HEK293 (cell line): ENCODE results near the gene HASPIN.
"Not testable (repeated sequence)": the region's sequence is repeated elsewhere in the genome, so short reads cannot be mapped to it uniquely, and the experiment has no call there.

Experiments used
- CTCF ChIA-PET: fragments of 350-600 bp; formaldehyde crosslinking; extraction: SDS; loops from one replicate; lab custom pipeline; 2021; ENCODE audit warnings: antibody characterized with exemption; lab: Yijun Ruan, JAX
- POLR2A ChIA-PET: fragments of 300-600 bp; formaldehyde crosslinking; extraction: SDS; loops from one replicate; lab custom pipeline; 2020; ENCODE audit warnings: antibody characterized with exemption, inconsistent platforms; lab: Yijun Ruan, JAX
- H3K27ac ChIP-seq: fragments of 200-500 bp; sonication (Bioruptor generic); 2 replicates; pipeline ENCODE4 v1.5.1; 2014; ENCODE audit warnings: low read depth, low read length, control low read depth, inconsistent platforms; ENCODE audit errors: extremely low read depth
- H3K36me3 ChIP-seq, 2 experiments: fragments of 200-500 bp in 1 of 2; sonication (Bioruptor generic) in 1 of 2; 1 replicate in 1 of 2; 2 replicates in 1 of 2; pipeline ENCODE4 v1.5.1; 2014 to 2017; ENCODE audit warnings: inconsistent platforms in 2 of 2, low read length in 2 of 2; ENCODE audit not compliant: control insufficient read depth in 2 of 2, insufficient read depth in 1 of 2
- H3K4me1 ChIP-seq: fragments of 200-500 bp; sonication (Bioruptor generic); 2 replicates; pipeline ENCODE4 v1.5.1; 2014; ENCODE audit warnings: mild to moderate bottlenecking, low read length, inconsistent platforms; ENCODE audit not compliant: control insufficient read depth, insufficient read depth
- H3K4me3 ChIP-seq: 2 replicates; pipeline ENCODE4 v1.5.1; 2011; ENCODE audit warnings: low read depth, mild to moderate bottlenecking, control low read depth, low read length, moderate library complexity
- H3K9me3 ChIP-seq: fragments of 200-500 bp; sonication (Bioruptor generic); 2 replicates; pipeline ENCODE4 v1.5.1; 2014; ENCODE audit warnings: low read depth, low read length, inconsistent platforms; ENCODE audit not compliant: control insufficient read depth, insufficient read depth
- KLF16 ChIP-seq: fragments of 450-650 bp; formaldehyde crosslinking; IDR thresholded peaks from 2 replicates; pipeline ENCODE4 v1.5.1; 2017; ENCODE audit warnings: missing biosample characterization, missing genetic modification characterization
- ZBTB10 ChIP-seq: fragments of 450-650 bp; formaldehyde crosslinking; IDR thresholded peaks from 2 replicates; pipeline ENCODE4 v1.5.1; 2016; ENCODE audit warnings: missing biosample characterization, missing genetic modification characterization
- ZBTB48 ChIP-seq: fragments of 450-650 bp; formaldehyde crosslinking; IDR thresholded peaks from 2 replicates; pipeline ENCODE4 v1.5.1; 2016; ENCODE audit warnings: missing biosample characterization, missing genetic modification characterization
- ZNF169 ChIP-seq: fragments of 450-650 bp; formaldehyde crosslinking; IDR thresholded peaks from 2 replicates; pipeline ENCODE4 v1.5.1; 2016; ENCODE audit warnings: missing biosample characterization, missing genetic modification characterization
- ZNF202 ChIP-seq: fragments of 450-650 bp; formaldehyde crosslinking; IDR thresholded peaks from 2 replicates; pipeline ENCODE4 v1.5.1; 2016; ENCODE audit warnings: missing biosample characterization, missing genetic modification characterization, borderline replicate concordance
- ZNF266 ChIP-seq: fragments of 450-650 bp; formaldehyde crosslinking; IDR thresholded peaks from 2 replicates; pipeline ENCODE4 v1.5.1; 2016; ENCODE audit warnings: missing biosample characterization, missing genetic modification characterization, low read depth
- ZNF366 ChIP-seq: fragments of 450-650 bp; formaldehyde crosslinking; conservative IDR thresholded peaks from 2 replicates; pipeline ENCODE4 v1.5.1; 2016; ENCODE audit warnings: missing biosample characterization, missing genetic modification characterization
- ZNF394 ChIP-seq: fragments of 450-650 bp; formaldehyde crosslinking; IDR thresholded peaks from 2 replicates; pipeline ENCODE4 v1.5.1; 2016; ENCODE audit warnings: missing biosample characterization, missing genetic modification characterization, mild to moderate bottlenecking, moderate library complexity, borderline replicate concordance
- ZNF423 ChIP-seq: fragments of 450-650 bp; formaldehyde crosslinking; IDR thresholded peaks from 2 replicates; pipeline ENCODE4 v1.5.1; 2016; ENCODE audit warnings: missing biosample characterization, missing genetic modification characterization
- ZNF558 ChIP-seq: fragments of 450-650 bp; formaldehyde crosslinking; IDR thresholded peaks from 2 replicates; pipeline ENCODE4 v1.5.1; 2016; ENCODE audit warnings: missing biosample characterization, missing genetic modification characterization
- ZNF580 ChIP-seq: fragments of 450-650 bp; formaldehyde crosslinking; IDR thresholded peaks from 2 replicates; pipeline ENCODE4 v1.5.1; 2016; ENCODE audit warnings: missing biosample characterization, missing genetic modification characterization
- ZNF623 ChIP-seq: fragments of 450-650 bp; formaldehyde crosslinking; IDR thresholded peaks from 2 replicates; pipeline ENCODE4 v1.5.1; 2016; ENCODE audit warnings: missing biosample characterization, missing genetic modification characterization
- ZNF626 ChIP-seq: fragments of 450-650 bp; sonication (Bioruptor Pico); formaldehyde crosslinking; IDR thresholded peaks from 2 replicates; pipeline ENCODE4 v1.5.1; 2018; ENCODE audit warnings: missing biosample characterization, missing genetic modification characterization, inconsistent platforms

HASPIN gene

GRCh38 chr17:3699951-3700350, 23.8 kb upstream of the HASPIN start:
- POLR2A ChIA-PET, result no interaction called here
- no peak overlapping the region for H3K27ac ChIP-seq
- no peak overlapping the region for H3K4me3 ChIP-seq
- CTCF ChIA-PET, result interaction anchor here (0.8 kb wide), 1 partner anchor 686 kb away, joined by 3 read pairs; no protein-coding TSS in a partner anchor
- H3K4me1 ChIP-seq, result no peaks in the 10 kb centered on the region
- H3K36me3 ChIP-seq, result peaks cover 0 to 7% of the 10 kb centered on the region in 2 experiments; a peak in 1 of 3 replicates
- H3K9me3 ChIP-seq, result no peaks in the 10 kb centered on the region
- TF ChIP-seq ZNF366 (tag by site-specific recombination) (peak; percentile 56; the same call in 1 of the 2 replicates), ZNF623 (tag by site-specific recombination) (no peak), KLF16 (tag by site-specific recombination) (no peak), ZNF626 (no peak)

DNA sequence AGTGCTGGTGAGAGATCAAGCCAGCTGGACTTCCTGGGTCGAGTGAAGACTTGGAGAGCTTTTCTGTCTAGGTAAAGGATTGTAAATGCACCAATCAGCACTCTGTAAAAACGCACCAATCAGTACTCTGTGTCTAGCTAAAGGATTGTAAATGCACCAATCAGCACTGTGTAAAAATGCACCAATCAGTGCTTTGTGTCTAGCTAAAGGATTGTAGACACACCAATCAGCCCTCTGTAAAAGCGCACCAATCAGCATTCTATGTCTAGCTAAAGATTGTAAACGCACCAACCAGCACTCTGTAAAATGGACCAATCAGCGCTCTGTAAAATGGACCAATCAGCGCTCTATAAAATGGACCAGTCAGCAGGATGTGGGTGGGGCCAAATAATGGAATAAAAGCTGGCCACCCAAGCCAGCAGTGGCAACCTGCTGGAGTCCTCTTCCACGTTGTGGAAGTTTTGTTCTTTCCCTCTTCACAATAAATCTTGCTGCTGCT, 21.6 kb upstream of the HASPIN start:
- POLR2A ChIA-PET, result not testable (repeated sequence)

DNA sequence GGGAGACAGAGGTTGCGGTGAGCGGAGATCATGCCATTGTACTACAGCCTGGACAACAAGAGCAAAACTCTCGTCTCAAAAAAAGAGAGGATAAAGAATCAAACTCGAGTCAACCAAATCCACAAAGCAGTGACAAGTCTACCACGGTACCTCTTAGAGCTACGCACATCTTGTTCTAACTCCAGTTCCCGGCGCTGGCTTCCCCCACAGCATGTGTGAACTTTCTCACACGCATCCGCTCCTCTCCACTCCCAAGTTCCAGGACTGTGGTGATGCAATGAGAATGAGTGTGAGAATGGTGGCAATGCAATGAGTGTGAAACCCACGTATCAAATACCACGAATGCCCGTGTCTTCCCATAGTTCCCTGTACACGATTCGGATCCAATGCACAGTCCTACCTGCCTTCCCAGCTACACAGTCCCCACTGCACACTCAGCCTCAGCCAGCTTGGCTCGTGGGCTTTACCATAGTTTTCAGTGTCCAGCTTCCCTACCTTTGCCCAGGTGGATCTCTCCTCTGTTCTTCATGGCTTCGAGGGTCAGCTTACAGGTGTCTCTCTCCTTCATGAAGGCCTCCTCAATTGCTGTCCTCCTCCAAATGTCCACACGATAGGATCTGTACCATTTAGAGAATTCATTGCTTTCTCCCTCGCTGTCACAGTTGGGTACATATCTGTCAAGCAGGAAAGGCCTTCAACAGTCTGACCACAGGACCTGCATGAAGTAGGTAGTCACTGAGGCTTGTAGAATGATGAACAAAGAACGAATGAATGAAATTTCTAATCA, 18.6 kb upstream of the HASPIN start:
- no peak overlapping the region for H3K27ac ChIP-seq
- H3K4me3 ChIP-seq, result no peak overlapping the region
- POLR2A ChIA-PET, result no interaction called here
- TF ChIP-seq ZBTB48 (tag by site-specific recombination) (no peak), ZNF169 (tag by site-specific recombination) (no peak), ZNF394 (tag by site-specific recombination) (no peak), ZNF266 (tag by site-specific recombination) (no peak), ZBTB10 (tag by site-specific recombination) (no peak), ZNF423 (tag by site-specific recombination) (no peak), ZNF580 (tag by site-specific recombination) (no peak), ZNF558 (tag by site-specific recombination) (no peak), ZNF202 (tag by site-specific recombination) (no peak)
- TF ChIP-seq, all 188 proteins: peak for 0
- Histone ChIP-seq H3K36me3 (peaks cover 0 to 11% of the 10 kb centered on the region in 2 experiments; a peak in 1 of 3 replicates), H3K9me3 (no peaks in the 10 kb centered on the region), H3K4me1 (no peaks in the 10 kb centered on the region; the same call in 1 of the 2 replicates)
- CTCF ChIA-PET, result interaction anchor here (0.6 to 1.5 kb wide), 3 partner anchors 11 to 194 kb away, joined by 3 to 8 read pairs (median 3); no protein-coding TSS in a partner anchor

More for the DNA sequence above, 21.6 kb upstream of the HASPIN start:
- not testable (repeated sequence) for H3K27ac ChIP-seq, H3K4me1 ChIP-seq, H3K9me3 ChIP-seq, H3K4me3 ChIP-seq
- CTCF ChIA-PET, result interaction anchor here (1.0 kb wide), 1 partner anchor 36 kb away, joined by 3 read pairs; no protein-coding TSS in a partner anchor
- H3K36me3 ChIP-seq, result peaks cover 0 to 11% of the 10 kb centered on the region in 2 experiments; a peak in 1 of 3 replicates

DNA sequence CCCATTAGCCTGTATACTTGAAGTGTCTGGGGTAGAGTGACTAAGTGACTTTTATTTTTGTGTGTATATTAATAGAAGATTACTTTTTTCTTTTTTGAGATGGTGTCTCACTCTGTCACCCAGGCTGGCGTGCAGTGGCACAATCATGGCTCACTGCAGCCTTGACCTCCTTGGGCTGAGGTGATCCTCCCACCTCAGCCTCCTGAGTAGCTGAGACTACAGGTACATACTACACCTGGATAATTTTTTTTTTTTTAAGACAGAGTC, 18.1 kb upstream of the HASPIN start:
- not testable (repeated sequence) for H3K27ac ChIP-seq, H3K9me3 ChIP-seq, H3K4me3 ChIP-seq, H3K4me1 ChIP-seq
- CTCF ChIA-PET, result interaction anchor here (0.7 to 1.7 kb wide), 4 partner anchors 14 to 144 kb away, joined by 3 to 8 read pairs (median 4); no protein-coding TSS in a partner anchor
- POLR2A ChIA-PET, result interaction anchor here (1.7 kb wide), 1 partner anchor 17 kb away, joined by 4 read pairs; no protein-coding TSS in a partner anchor
- H3K36me3 ChIP-seq, result peaks cover 0 to 11% of the 10 kb centered on the region in 2 experiments; a peak in 1 of 3 replicates
